Kidney capillary endothelial cell (primary cell): ENCODE measurements around the gene SH3GL3.

Source experiments
- DNase-seq: peaks from one replicate; pipeline ENCODE4 v3.0.0-alpha.2; 2018; ENCODE audit warnings: low spot score

SH3GL3 gene

DNA sequence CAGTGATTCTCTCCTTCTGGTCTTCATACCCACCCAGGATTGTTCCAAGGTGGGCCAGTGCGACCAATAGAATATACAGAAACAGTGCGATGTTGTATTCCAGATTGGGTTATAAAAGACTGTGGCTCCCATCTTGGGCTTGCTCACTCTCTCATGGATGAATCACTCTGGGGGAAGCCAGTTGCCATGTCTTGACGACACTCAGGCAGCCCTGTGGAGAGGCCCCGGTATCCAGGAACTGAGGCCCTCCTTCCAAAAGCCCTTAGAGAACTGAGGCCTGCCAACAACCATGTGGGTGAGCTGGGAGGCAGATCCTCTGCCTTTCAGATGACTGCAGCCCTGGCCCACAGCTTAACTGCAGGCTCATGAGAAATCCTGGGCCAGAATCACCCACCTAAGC is 57.2 kb downstream of the SH3GL3 start:
- no peak for DNase-seq

DNA sequence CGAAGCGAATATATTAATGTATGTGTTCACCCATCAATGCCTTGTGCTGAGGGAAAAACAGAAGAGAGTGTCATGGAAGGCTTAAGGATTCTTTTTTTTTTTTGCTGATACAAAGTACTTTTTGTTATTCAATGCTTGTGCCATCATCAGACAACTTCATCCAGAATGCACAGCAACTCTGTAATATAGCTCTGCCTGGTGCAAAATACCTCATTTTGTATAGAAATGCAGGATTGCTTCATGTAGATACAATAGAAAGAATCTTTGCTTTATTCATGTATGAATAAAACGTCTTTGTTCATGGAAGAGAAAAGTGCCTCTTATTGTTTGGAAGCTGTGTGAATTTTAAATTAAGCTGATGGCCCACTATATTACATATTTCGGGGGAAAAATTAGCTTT is 62.9 kb downstream of the SH3GL3 start:
- no peak for DNase-seq

DNA sequence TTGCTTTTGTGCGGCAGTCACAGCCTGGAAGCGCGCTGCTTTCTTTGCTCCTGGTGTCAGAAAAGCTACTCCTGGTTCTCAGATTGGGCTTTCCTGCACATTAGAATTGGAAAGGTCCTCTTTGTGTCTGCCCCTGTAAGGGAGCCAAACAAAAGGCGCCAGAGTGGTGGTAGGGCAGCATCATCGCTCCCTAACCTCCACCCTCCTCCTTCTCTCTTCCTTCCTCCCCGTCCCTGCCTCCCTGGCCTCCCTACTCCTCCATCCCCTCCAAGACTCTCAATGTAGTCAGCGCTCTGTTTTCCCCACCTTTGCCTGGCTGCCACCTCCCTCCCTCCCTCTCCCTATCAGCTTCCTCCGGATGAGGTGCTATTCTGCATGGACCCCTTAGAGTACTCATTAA is 65.3 kb downstream of the SH3GL3 start:
- DNase-seq = no peak

DNA sequence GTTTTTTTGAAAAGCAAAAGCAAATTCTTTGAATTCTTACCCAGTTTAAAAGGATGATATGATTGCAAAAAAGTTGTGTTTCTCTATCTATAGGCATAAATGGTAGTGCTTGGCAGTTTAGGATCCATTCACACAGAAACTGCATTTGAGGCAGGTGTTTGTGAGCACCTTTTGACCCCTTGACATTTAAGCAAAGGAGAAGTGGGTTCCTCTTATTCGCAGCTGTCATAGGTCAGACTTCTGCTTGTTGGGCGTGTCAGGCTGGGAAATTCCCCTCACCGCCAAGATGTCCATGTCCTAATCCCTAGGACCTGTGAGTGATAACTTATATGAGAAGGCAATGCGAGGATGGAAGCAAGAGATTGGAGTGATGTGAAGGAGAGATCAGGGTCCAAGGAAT is 67.4 kb downstream of the SH3GL3 start:
- no peak for DNase-seq

DNA sequence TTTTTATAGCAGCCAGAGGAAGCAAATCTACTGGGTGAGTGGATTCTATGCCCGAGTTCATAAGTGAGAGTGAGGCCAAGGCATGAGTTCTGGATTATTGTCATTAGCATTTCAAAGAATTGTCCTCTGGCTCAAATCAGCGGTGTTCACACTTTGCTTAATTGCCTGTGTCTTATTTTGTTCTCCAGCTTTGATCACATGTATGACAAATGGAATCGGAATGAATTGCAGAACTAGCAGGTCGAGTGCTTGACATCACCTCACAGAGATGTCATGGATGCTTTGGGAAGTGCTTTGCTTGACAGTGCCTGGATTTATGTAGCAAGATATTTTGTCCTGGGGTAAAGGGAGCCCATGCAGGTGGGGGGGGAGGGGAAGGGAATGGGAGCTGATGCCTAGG is 68.0 kb downstream of the SH3GL3 start:
- DNase-seq = no peak

DNA sequence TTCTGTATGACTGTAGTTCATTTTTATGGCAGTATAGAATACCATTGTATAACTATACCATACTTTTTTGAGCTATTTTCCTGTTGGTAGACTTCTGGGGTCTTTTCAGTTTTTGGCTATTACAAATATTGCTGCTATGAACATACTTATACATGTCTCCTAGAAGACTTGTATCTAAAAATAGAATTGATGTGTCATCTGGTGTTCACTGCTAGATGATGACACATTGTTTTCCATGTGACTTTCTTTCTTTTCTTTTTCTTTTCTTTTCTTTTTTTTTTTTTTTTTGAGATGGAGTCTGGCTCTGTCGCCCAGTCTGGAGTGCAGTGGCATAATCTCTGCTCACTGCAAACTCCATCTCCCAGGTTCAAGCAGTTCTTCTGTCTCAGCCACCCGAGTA is 69.8 kb downstream of the SH3GL3 start:
- peak; percentile 44 for DNase-seq

DNA sequence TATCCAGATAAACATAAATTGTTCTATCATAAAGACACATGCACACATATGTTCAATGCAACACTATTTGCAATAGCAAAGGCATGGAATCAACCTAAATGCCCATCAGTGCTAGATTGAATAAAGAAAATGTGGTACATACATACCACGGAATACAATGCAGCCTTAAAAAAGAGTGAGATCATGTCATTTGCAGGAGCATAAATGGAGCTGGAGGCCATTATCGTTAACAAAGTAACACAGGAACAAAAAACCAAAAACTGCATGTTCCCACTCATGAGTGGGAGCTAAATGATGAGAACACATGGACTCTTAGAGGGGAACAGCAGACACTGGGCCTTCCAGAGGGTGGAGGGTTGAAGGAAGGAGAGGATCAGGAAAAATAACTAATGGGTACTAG is 79.2 kb downstream of the SH3GL3 start:
- no peak for DNase-seq

DNA sequence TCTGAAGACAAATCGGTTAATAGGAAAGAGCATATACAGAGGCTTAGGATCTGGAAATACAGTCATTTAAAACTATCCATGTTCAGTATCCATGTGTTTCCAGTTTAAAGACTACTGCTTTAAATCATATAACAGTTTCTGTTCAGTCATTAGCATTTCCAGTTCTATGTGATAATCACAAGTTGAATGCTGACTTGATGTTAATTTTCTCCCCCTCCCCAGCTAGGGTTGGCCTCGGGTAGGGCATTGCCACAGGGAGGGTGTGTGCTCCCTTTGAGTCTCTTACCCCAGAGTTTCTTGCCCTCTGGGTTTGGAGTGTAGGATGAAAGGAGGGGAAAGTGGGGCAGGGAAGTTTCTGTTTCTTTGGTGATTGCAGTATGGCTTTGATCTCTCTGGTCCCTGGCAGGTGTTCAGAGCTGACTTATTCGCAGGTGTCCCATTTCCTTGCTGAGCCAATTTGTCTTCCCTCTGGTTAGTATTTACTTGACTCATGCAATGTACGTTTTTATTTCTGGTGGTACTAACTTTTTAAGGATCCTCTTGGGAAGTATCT is 86.3 kb downstream of the SH3GL3 start:
- DNase-seq = no peak

DNA sequence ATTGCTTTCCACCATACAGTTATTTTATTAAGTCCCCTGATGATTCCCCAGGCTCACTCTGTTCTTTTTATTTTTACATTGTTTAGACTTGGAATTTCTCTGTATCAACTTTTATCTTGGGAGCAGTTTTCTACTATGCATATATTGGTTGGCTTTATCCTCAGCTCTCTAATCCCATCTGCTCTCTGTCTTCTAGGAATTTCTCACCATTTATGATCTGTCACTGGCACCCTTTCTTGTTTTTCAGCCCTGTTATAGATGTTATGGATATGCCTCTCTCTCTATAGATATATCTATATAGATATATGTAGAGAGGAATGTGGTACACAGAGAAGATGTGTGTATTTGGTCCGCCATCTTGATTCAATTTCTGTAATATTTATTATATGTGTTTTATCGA is 90.5 kb downstream of the SH3GL3 start:
- no peak for DNase-seq

DNA sequence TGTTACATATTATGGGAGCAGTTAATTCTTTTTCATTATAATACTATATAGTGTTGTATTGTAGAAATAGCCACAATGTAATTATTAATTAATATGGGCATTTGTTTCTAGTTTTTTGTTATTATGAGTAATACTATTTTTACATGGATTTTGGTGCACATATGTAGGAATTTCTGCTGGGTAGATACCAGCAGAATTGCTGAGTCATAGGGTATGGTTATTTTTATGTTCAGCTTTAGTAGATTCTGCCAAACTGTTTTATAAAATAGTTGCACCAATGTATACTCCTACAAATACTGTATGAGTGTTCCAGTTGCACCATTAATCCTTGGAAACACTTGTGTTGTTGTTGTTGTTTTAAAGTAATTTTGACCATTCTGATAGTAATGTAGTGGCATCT is 91.5 kb downstream of the SH3GL3 start:
- no peak for DNase-seq

DNA sequence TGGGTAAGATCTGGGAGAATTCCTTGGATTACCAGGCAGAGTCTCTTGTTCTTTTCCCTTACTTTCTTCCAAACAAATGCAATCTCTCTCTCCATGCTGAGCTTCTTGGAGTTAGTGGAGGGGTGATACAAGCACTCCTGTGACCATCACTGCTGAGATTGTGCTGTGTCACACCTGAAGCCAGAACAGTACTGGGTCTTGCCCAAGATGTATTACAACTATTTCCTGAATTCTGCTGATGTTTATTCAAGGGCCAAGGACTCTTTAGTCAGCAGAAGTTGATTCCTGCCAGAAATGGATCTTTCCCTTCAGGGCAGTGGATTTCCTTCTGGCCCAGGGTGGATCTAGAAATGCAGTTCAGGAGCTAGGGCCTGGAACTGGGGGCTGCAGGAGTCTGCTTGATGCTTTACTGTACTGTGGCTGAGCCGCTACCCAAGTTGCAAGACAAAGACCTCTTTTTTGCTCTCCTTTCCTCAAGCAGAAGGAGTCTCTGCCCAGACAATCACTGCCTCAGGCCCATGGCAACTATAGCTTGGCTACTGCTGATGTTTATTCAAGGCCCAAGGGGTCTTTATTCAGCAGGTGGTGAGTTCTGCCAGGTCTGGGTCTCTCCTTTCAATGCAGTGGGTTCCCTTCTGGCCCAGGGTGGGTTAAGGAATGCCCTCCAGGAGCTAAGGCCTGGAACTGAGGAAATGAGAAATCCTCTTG is 98.8 kb downstream of the SH3GL3 start:
- DNase-seq = no peak

DNA sequence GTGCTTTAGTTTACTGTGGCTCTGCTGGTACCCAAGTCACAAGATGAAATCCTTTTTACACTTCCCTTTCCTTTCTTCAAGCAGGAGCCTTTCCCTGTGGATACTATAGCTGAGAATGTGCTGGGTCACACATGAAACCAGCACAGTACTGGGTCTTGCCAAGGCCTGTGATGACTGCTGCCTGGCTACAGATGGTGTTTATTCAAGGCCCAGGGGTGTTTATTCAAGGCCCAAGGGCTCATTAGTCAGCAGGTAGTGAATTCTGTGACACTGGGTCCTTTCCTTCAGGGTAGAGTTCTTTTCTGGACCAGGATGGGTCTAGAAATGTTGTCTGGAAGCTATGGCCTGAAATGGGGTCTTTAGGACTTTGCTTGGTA is 99.4 kb downstream of the SH3GL3 start:
- no peak for DNase-seq

DNA sequence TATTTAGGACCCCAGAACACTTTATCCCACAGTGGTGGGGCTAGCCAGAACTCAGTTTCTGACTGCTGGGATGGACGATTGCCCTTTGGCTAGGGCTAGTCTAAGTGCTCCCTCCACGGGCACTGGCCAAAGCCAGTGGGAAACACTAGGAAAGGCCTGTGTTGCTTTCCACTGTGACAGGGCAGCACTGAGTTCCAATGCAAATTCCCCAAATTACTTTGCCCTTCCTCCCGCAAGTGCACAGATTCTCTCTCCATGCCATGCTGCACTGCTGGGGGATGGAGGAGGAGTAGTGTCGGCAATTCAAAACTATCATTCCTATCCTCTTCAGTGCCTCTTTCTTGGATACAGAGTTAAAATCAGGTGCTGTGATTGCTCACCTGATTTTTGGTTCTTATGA is 100.0 kb downstream of the SH3GL3 start:
- DNase-seq = no peak

DNA sequence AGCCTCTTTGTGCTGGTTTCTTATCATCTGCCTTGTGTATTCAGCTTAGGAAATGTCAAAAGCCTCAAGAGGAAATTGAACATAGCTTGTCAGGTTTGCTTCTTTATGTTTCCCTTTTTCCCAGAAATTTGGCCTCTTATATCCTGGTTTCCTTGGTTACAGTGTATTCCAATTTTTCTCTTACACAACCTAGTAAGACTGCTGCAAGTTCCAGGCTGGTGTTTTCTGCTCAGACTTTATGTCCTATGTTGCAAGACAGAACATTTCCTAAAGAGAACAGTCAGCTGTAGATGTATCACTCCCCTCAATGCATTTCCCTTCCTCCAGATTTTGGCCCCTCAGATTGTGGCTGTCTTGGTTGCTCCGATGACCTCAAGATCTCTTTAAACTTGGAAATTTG is 102.5 kb downstream of the SH3GL3 start:
- no peak for DNase-seq

DNA sequence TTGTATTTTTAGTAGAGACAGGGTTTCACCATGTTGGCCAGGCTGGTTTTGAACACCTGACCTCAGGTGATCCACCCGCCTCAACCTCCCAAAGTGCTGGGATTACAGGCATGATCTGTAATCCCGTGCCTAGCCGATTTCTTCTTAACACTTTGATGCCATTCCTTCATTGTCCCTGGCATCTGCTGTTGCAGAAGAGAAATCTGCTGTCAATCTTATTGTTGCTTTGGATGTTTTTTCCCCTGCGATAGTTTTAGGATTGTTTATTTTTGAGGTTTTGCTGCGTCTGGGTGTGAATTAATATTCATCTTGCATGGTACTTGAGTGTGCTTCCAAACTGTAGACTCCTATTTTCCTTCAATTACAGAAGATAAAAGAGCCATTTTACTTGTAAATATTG is 107.4 kb downstream of the SH3GL3 start:
- DNase-seq = no peak

DNA sequence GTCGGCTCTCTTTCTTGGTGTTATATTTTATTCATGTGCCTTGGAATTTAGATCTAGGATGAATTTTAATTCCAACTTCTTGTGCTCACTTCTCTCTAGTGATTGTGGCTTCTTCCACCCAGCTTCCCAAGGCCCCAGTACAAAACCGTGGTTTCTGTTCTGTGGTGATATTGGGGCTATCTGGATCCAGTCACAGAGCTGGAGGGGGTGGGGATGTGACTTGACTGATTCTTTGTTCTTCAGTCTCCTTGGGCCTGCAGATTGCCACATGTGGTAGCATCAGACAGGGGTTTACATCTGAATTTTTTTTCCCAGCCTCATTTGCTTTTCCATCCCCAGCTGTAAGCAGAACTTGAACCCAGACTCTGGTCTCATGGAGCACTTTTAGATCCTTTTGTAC is 108.2 kb downstream of the SH3GL3 start:
- no peak for DNase-seq

DNA sequence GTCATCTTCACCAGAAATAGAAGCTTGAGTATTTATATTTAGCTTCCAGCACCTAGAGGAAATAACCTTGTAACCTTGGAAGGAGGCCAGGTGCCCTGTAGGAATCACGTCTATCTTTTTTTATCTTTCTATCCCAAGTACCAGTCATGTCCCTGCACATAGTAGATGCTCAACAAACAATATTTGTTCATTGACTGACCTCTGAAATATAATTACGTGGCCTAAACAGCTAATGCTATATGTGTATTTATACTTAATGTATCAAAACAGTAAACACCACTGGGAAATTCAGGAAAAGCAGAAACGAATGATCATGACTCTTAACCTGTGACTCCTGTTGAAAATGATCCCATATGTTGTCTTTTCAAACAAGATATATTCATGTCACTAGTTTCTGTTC is 108.9 kb downstream of the SH3GL3 start:
- no peak for DNase-seq

DNA sequence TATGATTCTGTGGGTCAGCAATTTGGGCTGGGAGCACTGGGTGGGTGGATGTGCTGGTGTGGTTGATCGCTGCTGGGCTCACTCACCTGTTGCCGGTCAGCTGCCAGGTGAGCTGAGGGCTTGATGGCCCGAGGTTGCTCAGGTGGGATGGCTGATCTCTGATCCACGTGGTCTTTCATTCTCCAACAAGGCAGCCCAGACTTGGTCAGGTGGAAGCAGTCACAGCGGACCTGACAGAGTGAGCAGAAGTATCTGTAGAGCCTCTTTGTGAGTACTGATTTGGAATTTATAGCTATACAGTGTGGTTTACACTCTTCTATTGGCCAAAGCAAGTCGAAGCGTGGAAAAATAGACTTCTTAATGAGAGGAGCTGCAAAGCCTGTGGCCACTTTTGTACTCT is 109.6 kb downstream of the SH3GL3 start:
- DNase-seq = no peak

DNA sequence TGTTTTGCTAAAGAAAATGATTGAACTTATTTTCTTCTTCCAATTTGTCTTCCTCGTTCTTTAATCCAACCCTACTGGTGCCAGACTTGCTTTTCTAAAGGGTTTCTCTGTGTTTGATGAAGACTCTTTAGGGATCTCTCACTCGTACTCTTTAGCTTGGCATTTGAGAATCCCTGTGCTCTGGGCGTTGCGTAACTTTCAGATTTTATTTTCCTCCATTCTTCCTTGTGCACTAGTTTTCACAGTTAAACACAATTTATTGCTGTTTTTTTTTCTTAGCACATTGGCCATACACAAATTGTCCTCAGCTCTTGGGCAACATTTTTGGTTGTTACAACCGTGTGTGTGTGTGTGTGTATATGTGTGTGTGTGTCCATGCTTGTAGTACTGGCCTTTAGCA is 111.0 kb downstream of the SH3GL3 start:
- no peak for DNase-seq

DNA sequence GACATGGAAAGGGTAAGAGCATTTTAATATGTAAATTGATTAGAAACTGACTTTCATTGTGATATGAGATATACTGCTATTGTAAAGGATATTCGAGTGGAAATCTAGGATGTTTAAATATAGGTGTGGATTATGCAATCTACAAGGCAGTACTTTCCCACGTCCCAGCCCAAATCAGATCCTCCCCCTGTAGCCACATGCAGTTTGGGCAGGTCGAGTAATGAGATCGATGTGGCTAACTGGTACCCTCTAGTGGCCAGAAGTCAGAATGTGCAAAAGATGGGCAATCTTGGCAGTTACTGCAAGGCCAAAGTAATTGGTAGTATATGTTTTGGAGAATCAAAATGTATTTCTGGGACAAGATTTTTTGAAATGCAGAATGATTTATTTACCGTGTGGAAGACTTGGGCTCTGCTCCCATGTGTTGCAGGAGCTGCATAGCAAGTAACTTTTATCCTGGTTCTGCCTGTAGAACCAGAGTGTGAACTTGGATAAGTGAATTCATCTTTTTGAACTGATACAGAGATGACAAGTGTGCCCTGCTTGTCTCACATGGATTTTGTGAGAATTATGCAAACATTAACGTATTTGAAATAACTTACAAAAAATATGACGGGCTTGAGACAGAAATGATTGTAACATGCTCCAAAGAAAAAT is 112.3 kb downstream of the SH3GL3 start:
- DNase-seq = peak; percentile 58

DNA sequence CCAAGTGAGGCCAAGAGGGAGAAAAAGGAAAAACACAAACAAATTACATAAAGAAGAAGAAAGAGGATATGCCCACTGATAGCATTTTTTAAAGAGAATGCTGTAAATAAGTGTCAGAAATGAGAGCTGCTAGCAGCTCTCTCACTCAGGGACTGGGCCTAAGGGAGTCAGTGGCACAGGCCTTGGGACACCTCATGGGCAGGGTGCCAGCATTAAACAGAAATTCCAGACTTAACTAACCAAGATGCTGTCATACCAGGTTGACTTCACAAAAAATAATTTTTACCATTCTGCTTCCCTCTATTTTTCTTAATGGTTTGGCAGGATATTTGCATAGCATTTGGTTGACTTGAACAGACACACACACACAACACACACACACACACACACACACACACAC is 114.5 kb downstream of the SH3GL3 start:
- DNase-seq = no peak

DNA sequence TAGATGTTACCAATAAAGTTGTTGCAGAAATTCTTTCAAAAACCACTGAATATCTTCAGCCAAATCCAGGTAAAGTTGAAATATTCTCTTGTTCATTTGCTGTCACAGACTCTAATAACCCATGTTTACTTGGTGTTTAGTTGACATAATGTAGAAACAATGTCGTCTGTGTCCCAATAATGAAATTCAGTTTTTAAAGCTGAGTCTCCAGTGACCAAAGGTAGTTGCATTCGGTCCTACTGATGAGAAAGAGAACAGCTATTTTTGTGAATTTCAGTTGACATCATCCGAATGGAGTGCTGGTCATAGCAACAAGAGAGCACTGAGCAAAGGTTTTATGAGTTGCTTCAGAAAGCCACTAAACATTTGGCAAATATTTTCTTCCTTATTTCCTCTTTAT is 118.0 kb downstream of the SH3GL3 start:
- DNase-seq = no peak

DNA sequence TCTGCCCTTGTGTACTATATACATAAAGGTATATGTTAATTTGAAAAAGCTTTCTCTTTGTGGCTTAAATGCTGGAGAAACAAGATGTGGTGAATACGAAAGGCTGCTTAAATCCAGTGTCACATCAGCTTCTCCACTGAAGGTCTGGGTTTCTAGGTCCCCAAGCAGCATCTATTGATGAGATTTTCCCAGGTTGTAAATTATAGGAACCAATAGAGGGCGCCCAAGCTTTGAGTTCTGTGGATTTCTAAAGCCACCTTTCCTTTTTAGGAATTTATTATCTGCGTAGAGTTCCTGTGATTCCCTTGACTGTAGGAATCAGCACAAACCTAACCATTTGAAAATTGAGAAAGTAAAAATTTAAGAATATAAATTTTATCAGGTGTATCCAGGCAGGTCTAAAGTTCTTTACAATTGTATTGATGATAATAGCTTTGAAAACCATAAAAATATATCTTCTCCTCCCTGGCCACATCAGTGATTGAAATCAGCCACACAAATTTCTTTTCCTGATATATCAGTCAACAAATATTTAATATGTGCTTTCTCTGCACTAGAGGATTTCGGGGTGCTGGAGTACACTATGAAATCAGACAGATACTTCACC is 118.5 kb downstream of the SH3GL3 start:
- DNase-seq = peak; percentile 22

DNA sequence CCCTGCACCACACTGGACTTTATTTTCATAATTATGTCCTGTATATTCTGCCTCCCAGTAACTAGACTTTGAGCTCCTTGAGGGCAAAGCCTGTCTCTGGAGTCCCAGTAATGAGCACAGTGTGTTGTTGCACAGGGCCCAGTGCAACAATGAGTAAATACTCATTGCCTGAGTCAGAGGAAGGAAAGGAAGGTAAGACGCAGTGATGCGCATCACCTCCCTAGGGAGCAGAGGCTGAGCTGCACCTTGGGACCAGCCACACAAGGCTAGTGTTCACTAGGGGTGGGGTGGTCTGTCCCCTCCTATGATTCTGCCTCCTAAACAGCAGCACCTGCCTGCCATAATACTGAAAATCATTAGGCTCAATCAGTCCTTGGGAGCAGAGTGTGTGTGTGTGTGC is 120.2 kb downstream of the SH3GL3 start:
- DNase-seq = no peak
